ENCODE data around the gene SLC9A9.

- TF ChIP-seq REST (IDR thresholded peaks at IDR 0.05; ENCODE audit: low read depth, low read length), result no peak
- TF ChIP-seq MEF2A (IDR thresholded peaks at IDR 0.05; ENCODE audit: borderline replicate concordance, low read depth), result no peak
- no peak for TF ChIP-seq CTCF (IDR thresholded peaks at IDR 0.05)
- TF ChIP-seq RCOR1 (IDR thresholded peaks at IDR 0.05; ENCODE audit: low read length), result no peak
Measured at GRCh38 chr3:143627336-143627735, 220.9 kb downstream of the SLC9A9 start.

All from SK-N-SH (cell line).